ENCODE results near the gene DOCK7.

Gene DOCK7

GRCh38 chr1:62438163-62438562 is 250.0 kb downstream of the DOCK7 start:
- no peak for DNase-seq

GRCh38 chr1:62437273-62437940 is 250.8 kb downstream of the DOCK7 start:
- peak; percentile 27 for DNase-seq

- peak; percentile 95 for DNase-seq
Observed at GRCh38 chr1:62436466-62437272, 251.5 kb downstream of the DOCK7 start, which contains the start of gene USP1. USP1 (plus strand) TSS chr1:62437049; CDS start chr1:62439868, 2,819 bp downstream.

- peak; percentile 94 for DNase-seq
Observed at GRCh38 chr1:62436039-62436465, 252.1 kb downstream of the DOCK7 start.

GRCh38 chr1:62435231-62436038 is 252.8 kb downstream of the DOCK7 start:
- no peak for DNase-seq

GRCh38 chr1:62434618-62435001 is 253.6 kb downstream of the DOCK7 start:
- no peak for DNase-seq

GRCh38 chr1:62433861-62434617 is 254.1 kb downstream of the DOCK7 start:
- DNase-seq: no peak

- DNase-seq: no peak
Observed at GRCh38 chr1:62429581-62429980, 258.6 kb downstream of the DOCK7 start.

GRCh38 chr1:62428351-62428750 is 259.8 kb downstream of the DOCK7 start:
- DNase-seq: no peak

- no peak for DNase-seq
Observed at GRCh38 chr1:62426794-62427193, 261.4 kb downstream of the DOCK7 start.

- DNase-seq: no peak
Observed at GRCh38 chr1:62426237-62426636, 261.9 kb downstream of the DOCK7 start.

GRCh38 chr1:62425041-62425440 is 263.1 kb downstream of the DOCK7 start:
- DNase-seq: no peak

- no peak for DNase-seq
Observed at GRCh38 chr1:62424411-62424810, 263.8 kb downstream of the DOCK7 start.

GRCh38 chr1:62423580-62424242 is 264.5 kb downstream of the DOCK7 start:
- DNase-seq: no peak

GRCh38 chr1:62420214-62420613 is 268.0 kb downstream of the DOCK7 start:
- no peak for DNase-seq

GRCh38 chr1:62417351-62417999 is 270.7 kb downstream of the DOCK7 start:
- no peak for DNase-seq

GRCh38 chr1:62415687-62416086 is 272.5 kb downstream of the DOCK7 start:
- DNase-seq: no peak

- DNase-seq: no peak
Observed at GRCh38 chr1:62407398-62408009, 280.7 kb downstream of the DOCK7 start.

- no peak for DNase-seq
Observed at GRCh38 chr1:62406576-62406975, 281.6 kb downstream of the DOCK7 start.

- DNase-seq: no peak
Observed at GRCh38 chr1:62405247-62405646, 282.9 kb downstream of the DOCK7 start.

All from activated CD4-positive, alpha-beta T cell treated with anti-CD3 and anti-CD28 coated beads for 1 hour (primary cell).